ENCODE measurements around the gene NEO1. TPM values are rescaled to one million over a fixed set of nuclear protein-coding genes. Genes with fewer than 3 reads are reported as not detected.

Gene NEO1
- total RNA-seq, 1 experiment from 2014 or later, result 41.8 TPM

DNA sequence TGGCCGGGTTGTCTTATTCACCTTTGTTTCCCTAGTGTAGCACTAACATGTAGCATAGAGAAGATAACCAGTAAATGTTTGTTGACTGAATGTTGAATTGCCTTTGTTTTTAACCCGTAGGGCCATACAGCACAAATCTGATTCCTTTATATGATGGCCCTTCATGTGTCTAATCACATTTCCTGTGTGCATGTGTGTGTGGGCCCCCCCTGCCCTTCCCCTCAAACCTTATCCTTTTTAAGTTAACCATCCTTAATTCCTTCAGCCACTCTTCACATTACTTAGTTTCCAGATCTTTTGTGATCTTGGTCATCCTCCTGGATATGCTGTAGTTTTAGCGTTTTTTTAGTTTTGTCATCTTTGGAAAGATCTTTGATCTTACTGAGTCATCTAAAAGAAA lies 4.2 kb downstream of the NEO1 start:
- H3K9me3 Mint-ChIP-seq, result no peaks in the 10 kb centered on the region; a peak in 1 of 5 replicates
- Histone ChIP-seq H2BK5ac (ENCODE audit: insufficient read length, low read length) (no peak overlapping the region), H3K9me3 (ENCODE audit: control insufficient read depth, low read depth, low read length) (no peaks in the 10 kb centered on the region), H3K79me1 (ENCODE audit: insufficient read depth, low read depth, low read length, poor library complexity, severe bottlenecking) (no peaks in the 10 kb centered on the region), H4K20me1 (ENCODE audit: control insufficient read depth, insufficient read depth, insufficient read length) (no peaks in the 10 kb centered on the region), H3K56ac (ENCODE audit: insufficient read length, low read depth, low read length) (no peak overlapping the region), H3K9ac (ENCODE audit: extremely low read depth, insufficient read length, low read length) (no peak overlapping the region), H4K5ac (ENCODE audit: insufficient read length, low read depth, low read length) (no peak overlapping the region), H3K27me3 (ENCODE audit: insufficient read depth, low read length) (no peaks in the 10 kb centered on the region), H2BK12ac (ENCODE audit: insufficient read length, low read depth, low read length) (no peak overlapping the region), H4K91ac (ENCODE audit: insufficient read length, low read depth, low read length) (no peak overlapping the region), H2BK120ac (ENCODE audit: low read depth, low read length, poor library complexity, severe bottlenecking) (no peak overlapping the region), H4K8ac (replicated peaks; ENCODE audit: insufficient read length, low read depth, low read length) (no peak overlapping the region), H3K23ac (ENCODE audit: insufficient read length, low read depth, low read length) (no peak overlapping the region), H3K4ac (ENCODE audit: low read depth, low read length) (no peak overlapping the region), H3K4me2 (ENCODE audit: insufficient read depth, insufficient read length, low read length) (no peak overlapping the region), H3K18ac (ENCODE audit: insufficient read length, low read depth, low read length) (no peak overlapping the region), H3T11ph (ENCODE audit: low read length) (no peak overlapping the region), H3K14ac (ENCODE audit: insufficient read depth, low read length) (no peak overlapping the region), H3K79me2 (ENCODE audit: insufficient read depth, low read length) (peaks cover 5% of the 10 kb centered on the region; the same call in 1 of the 2 replicates), H2BK15ac (ENCODE audit: low read depth, low read length) (no peak overlapping the region), H3K27ac (ENCODE audit: insufficient read length, low read depth, low read length) (no peak overlapping the region), H2BK20ac (ENCODE audit: low read depth, low read length, poor library complexity, severe bottlenecking) (no peak overlapping the region), H2AFZ (ENCODE audit: low read length) (no peak overlapping the region), H3K23me2 (ENCODE audit: insufficient read length, low read depth, low read length, poor library complexity, severe bottlenecking) (peaks cover 7% of the 10 kb centered on the region), H3K4me1 (ENCODE audit: insufficient read depth, low read length) (no peaks in the 10 kb centered on the region), H2AK5ac (ENCODE audit: insufficient read length, low read length) (no peak overlapping the region)
- peaks cover 6% of the 10 kb centered on the region in 2 experiments; a peak in 3 of 4 replicates for H3K4me1 Mint-ChIP-seq
- H3K27me3 Mint-ChIP-seq (ENCODE audit: low read depth), result no peaks in the 10 kb centered on the region; the same call in 1 of the 2 replicates
- TF ChIP-seq, protein P1, sequence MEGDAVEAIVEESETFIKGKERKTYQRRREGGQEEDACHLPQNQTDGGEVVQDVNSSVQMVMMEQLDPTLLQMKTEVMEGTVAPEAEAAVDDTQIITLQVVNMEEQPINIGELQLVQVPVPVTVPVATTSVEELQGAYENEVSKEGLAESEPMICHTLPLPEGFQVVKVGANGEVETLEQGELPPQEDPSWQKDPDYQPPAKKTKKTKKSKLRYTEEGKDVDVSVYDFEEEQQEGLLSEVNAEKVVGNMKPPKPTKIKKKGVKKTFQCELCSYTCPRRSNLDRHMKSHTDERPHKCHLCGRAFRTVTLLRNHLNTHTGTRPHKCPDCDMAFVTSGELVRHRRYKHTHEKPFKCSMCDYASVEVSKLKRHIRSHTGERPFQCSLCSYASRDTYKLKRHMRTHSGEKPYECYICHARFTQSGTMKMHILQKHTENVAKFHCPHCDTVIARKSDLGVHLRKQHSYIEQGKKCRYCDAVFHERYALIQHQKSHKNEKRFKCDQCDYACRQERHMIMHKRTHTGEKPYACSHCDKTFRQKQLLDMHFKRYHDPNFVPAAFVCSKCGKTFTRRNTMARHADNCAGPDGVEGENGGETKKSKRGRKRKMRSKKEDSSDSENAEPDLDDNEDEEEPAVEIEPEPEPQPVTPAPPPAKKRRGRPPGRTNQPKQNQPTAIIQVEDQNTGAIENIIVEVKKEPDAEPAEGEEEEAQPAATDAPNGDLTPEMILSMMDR (conservative IDR thresholded peaks at IDR 0.05), result no peak
- no peaks in the 10 kb centered on the region for H3K36me3 Mint-ChIP-seq (ENCODE audit: insufficient read depth in 1 of 3, low read depth in 3 of 3)
- DNase-seq, result no peak
- H3K27ac Mint-ChIP-seq, result no peak overlapping the region
- no CpG with 5 or more reads among the region's 3 CpGs for WGBS (ENCODE audit: extremely low coverage, insufficient read length, low lambda C conversion rate)
- H3K4me3 Mint-ChIP-seq, result no peak overlapping the region

Data from H9 (cell line).